CD4-positive, alpha-beta T cell treated with Interleukin-1 beta for 1 hour (primary cell): ENCODE measurements around the gene DOK4.
"Not testable (repeated sequence)": the region's sequence is repeated elsewhere in the genome, so short reads cannot be mapped to it uniquely, and the experiment has no call there.

Source experiments
- DNase-seq, 2 donors: peaks; one replicate each; pipeline ENCODE4 v3.0.0-alpha.2; 2020 to 2022

Gene DOK4

DNA sequence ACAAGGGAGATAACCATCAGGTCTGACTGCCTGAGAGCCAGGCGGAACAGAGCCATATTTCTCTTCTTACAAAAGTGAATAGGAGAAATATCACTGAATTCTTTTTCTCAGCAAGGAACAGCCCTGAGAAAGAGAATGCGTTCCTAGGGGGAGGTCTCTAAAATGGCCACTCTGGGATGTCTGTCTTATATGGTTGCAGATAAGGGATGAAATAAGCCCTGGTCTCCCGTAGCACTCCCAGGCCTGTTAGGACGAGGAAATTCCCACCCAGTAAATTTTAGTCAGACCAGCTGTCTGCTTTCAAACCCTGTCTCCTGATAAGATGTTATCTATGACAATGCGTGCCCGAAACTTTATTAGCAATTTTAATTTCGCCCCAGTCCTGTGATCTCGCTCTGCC lies 46.3 kb downstream of the DOK4 start:
- not testable (repeated sequence) for DNase-seq

DNA sequence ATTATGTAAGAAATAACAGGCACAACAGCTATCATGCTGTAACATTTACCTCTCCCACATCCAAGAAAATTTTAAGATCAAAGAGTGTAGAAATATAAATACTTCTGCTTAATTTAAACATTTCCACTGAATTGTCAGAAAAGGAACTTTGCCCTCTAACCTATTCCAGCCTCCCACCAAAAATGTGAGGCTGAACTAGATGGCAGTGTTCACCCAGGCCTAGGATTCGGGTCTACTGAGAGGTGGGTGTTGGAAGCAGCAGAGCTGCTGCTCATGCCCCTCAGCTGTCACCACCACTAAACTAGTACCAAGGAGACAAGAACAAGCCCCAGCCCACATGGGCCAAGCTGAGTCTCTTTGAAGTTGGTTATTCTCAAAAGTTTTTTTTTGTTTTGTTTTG lies 50.5 kb downstream of the DOK4 start:
- DNase-seq, result no peak

DNA sequence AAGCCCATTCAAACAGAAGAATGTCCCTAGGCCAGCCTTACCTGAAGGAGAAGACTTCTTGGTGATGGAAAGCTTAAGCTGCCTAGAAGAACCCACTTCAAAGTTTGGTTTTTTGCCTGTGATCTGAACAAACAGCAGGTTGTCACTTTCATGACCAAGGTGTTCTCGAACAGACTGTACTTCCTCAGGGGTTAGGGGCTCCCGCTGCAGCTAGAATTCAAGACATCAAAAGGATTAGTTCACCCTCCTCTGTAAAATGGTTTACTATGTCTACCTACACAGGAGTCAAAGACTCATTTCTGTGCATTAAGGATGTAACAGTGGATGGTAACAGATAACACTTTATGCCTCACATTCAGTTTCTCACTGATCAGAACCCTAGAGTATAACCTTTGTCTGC lies 52.3 kb downstream of the DOK4 start:
- no peak for DNase-seq

DNA sequence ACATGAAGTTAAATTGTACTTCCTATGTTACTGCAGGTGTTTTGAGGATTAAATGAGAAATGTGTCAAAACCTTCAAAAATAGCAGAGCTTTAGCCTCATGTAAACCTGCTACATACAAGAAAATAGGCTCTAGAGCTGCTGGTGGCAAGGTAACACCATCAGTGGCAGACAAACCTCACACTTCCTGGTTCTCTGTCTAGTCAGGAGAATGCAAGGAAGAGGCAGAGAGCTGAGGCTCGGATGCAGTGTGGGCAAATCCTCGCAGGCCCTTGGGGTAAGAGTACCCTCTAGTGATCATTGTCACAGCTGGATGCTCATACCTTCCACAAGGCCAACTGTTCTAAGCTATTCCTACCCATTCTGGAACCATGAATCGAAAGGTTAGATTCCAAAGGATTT lies 53.3 kb downstream of the DOK4 start:
- DNase-seq, result no peak

DNA sequence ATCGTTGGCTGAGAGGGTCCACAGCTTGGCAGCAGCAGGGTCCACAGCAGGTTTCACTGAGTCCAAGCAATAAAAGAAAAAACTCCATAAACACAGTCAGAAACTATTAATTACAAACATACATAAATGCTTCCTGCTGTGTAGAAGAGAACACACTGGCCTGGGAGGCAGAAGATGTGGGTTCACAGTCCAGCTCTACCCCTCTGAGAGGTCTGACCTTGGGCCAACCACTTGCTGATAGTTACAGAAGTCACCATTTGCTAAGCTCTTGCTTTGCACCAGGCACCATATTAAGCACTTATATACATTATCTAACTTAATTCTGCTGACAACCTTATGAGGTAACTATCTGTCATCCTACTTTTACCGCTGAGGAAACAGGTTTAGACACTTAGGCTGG lies 53.8 kb downstream of the DOK4 start:
- no peak for DNase-seq

DNA sequence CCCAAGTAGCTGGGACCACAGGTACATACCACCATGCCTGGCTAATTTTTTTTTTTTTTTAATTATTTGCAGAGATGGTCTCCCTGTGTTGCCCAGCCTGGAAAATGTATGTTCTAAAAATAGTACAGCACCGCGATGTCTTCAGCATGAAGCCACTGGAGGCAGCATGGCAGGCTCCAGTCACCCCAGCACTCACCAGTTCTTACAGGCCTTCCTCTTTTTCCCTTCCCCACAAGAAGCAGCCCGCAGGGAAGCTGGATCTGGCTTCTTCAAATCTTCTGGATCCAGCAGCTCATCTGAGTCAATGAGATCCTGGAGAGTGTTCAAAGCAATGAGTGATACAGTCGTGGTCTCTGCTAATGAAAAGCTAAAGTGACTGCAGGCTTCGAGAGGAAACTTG lies 55.3 kb downstream of the DOK4 start:
- no peak for DNase-seq

DNA sequence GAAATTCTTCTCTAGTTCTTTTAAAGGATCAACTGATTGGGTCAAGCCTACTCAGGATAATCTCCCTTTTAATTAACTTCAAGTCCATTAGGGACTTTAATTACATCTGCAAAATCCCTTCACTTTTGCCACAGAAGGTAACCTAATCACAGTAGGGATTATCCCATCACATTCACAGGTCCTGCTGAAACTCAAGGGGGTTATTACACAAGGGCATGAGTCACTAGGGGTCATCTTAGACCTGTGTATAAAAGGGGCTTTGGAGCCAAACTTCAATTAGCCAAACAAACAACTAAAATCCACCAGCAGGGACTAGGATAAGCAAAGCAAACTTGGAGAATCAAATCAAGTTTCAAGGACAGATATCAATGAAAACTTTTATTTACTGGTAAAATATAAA lies 58.5 kb downstream of the DOK4 start:
- DNase-seq, result no peak

DNA sequence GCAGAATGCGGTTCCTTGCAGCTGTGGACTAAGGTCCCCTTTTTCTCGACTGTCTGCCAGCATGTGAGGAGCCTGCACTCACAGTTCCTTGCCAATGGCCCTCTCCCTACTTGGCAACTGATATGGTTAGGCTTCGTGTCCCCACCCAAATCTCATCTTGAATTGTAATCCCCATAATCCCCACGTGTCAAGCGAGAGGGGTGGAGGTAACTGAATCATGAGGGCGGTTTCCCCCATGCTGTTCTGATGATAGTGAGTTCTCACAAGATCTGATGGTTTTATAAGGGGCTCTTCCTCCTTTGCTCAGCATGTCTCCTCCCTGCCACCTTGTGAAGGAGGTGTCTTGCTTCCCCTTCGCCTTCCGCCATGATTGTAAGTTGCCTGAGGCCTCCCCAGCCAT lies 59.0 kb downstream of the DOK4 start:
- DNase-seq, result no peak

DNA sequence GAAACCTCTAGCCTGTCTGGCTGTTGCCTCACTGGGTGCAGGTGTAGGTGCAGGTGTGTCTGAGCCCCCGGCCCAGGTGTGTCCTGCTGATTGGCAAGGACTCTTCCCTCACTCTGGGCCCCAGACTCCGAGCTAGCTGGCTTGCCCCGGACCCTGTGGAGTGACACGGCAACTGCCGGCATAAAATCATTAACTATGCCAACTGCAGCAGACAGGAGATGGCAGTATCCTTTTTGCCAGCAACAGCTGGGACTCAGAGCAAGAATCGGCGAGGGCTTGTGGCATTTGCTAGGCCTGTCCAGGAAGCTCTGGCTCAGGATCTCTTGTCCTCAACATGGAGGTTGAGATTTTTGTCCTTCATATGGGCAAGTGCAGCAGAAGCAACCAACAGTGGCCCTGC lies 59.9 kb downstream of the DOK4 start:
- DNase-seq, result no peak

DNA sequence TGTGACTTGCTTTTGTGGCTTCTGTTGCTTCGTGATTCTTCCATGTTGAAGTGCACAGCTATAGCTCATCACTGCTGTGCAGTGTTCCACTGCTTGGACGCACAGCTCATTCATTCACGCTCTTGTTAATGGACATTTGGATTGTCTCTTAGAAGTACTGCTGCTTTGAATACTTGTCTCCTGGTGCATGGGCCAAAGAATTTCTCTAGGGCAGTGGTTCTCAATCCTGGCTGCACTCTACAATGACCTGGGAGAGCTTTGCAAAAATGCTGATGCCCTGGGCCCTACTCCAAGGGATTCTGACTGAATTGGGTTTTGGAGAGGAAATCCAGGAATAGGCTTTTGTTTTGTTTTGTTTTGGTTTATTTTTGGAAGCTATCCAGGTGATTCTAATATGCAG lies 61.7 kb downstream of the DOK4 start:
- no peak for DNase-seq

DNA sequence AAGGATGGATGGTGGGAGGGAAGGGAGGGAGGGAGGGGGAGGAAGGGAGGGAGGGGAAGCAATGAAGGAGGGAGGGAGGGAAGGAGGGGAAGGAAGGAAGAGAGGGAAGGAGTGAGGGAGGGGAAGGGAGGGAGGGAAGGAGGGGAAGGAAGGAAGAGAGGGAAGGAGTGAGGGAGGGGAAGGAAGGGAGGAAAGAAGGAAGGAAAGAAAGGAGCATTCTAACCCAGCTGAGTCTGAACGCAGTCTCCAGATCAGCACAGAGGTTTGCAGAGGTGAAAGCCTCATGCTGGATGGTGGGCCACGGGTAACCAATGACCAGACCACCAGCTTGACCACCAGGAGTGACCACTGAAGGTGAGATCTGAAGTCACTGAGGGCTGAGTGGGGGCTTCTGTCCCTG lies 63.1 kb downstream of the DOK4 start:
- no peak for DNase-seq

DNA sequence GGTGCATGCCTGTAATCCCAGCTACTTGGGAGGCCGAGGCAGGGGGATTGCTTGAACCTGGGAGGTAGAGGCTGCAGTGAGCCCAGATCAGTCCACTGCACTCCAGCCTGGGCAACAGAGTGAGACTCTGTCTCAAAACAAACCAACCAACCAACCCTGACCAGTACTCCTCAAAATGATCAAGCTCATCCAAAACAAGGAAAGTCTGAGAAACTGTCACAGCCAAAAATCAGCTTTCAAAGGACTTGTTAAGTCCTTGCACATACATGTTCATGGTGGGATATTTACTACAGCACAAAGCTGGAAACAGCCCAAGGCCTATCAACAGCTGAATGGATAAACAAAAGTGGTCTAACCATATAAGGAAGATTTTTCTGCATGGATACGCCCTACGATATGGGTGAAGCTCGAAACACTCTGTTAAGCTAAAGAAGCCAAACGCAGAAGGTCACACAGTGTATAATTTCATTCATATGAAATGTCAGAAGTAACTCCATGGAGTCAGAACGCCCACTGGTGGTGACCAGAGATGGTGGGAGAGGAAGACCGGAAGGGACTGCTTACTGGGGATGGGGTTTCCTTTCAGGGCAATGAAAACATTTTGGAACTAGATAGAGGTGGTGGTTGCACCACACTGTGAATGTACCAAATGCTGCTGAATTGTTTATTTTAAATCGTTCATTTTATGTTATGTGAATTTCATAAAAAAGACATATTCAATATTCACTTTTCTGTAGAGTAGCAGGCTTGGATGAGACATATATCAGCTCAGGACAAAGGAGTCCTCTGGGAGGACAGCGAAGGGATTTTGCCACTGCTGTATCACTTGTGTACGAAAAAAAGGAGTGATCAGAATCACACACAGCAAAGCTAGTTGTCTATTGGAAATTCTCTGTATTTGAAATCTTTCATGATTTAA lies 64.0 kb downstream of the DOK4 start:
- DNase-seq, result no peak
